A549 (cell line): ENCODE data around the gene ACTG1.

ENCODE experiments used
- CEBPB ChIP-seq, 2 experiments: fragments of >200 bp in 1 of 2; sonication (Bioruptor Twin) in 1 of 2; formaldehyde crosslinking in 1 of 2; IDR thresholded peaks; 2 replicates each; pipeline ENCODE4 v1.6.1; 2012 to 2016
- EP300 ChIP-seq, 2 experiments: fragments of >200 bp; sonication (Bioruptor Twin); formaldehyde crosslinking; IDR thresholded peaks; 2 replicates in 1 of 2; 3 replicates in 1 of 2; pipeline ENCODE4 v1.6.1; 2016 to 2017
- HDAC2 ChIP-seq: fragments of 200-600 bp; sonication (generic); IDR thresholded peaks from 2 replicates; pipeline ENCODE4 v1.6.1; 2016
- HOXB13 ChIP-seq: fragments of 250-450 bp; sonication (Bioruptor Pico); IDR thresholded peaks from 2 replicates; pipeline ENCODE4 v1.5.0; 2020; ENCODE audit warnings: low read depth, mild to moderate bottlenecking, moderate library complexity
- MAZ ChIP-seq: fragments of 150-350 bp; IDR thresholded peaks from 2 replicates; pipeline ENCODE4 v1.6.1; 2014; ENCODE audit warnings: antibody characterized with exemption, low read depth, low read length, borderline replicate concordance
- MYC ChIP-seq: IDR thresholded peaks from 2 replicates; pipeline ENCODE4 v1.6.1; 2012; ENCODE audit warnings: mild to moderate bottlenecking, inconsistent platforms, low read length, improper control_type of control experiment, borderline replicate concordance
- NPAS2 ChIP-seq: fragments of 250-450 bp; sonication (Bioruptor Pico); IDR thresholded peaks from 2 replicates; pipeline ENCODE4 v1.8.0; 2022; ENCODE audit warnings: mild to moderate bottlenecking, moderate library complexity, borderline replicate concordance
- PHF8 ChIP-seq: fragments of 200-600 bp; sonication (generic); IDR thresholded peaks from 2 replicates; pipeline ENCODE4 v1.6.1; 2016; ENCODE audit warnings: low read depth, mild to moderate bottlenecking, antibody characterized with exemption, moderate library complexity, borderline replicate concordance
- POLR2A ChIP-seq: IDR thresholded peaks from 2 replicates; pipeline ENCODE4 v1.6.1; 2012; ENCODE audit warnings: mild to moderate bottlenecking, low read length
- SREBF2 ChIP-seq: fragments of 450-650 bp; IDR thresholded peaks from 2 replicates; pipeline ENCODE4 v1.6.1; 2014; ENCODE audit warnings: mild to moderate bottlenecking, moderate library complexity
- TF ChIP-seq, protein P1 (sequence below): fragments of >200 bp; sonication (Bioruptor Twin); formaldehyde crosslinking; IDR thresholded peaks from 3 replicates; pipeline ENCODE4 v1.5.1; 2016
- TF ChIP-seq, protein P2 (sequence below): fragments of 450-650 bp; IDR thresholded peaks from 2 replicates; pipeline ENCODE4 v1.6.1; 2014; ENCODE audit warnings: antibody characterized with exemption
- TF ChIP-seq, protein P3 (sequence below): IDR thresholded peaks from 2 replicates; pipeline ENCODE4 v1.6.1; 2012

DNA sequence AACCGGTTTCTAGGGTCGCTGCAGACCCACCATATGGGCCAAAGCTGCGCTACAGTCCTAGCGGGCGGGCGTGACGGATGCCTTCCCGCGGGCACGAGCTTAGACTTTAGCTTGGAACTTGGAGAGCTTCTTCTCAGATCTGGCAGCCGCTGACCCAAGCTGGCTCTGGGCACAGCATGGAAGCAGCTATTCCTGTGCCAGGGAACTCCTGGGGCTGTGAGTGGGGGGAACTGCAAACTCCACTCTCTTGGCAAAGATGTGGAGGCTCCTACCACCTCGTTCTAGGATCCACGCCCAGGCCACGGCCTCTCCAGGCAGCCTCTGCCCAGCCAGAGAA lies 30.7 kb upstream of the ACTG1 start:
- TF ChIP-seq, protein P1, sequence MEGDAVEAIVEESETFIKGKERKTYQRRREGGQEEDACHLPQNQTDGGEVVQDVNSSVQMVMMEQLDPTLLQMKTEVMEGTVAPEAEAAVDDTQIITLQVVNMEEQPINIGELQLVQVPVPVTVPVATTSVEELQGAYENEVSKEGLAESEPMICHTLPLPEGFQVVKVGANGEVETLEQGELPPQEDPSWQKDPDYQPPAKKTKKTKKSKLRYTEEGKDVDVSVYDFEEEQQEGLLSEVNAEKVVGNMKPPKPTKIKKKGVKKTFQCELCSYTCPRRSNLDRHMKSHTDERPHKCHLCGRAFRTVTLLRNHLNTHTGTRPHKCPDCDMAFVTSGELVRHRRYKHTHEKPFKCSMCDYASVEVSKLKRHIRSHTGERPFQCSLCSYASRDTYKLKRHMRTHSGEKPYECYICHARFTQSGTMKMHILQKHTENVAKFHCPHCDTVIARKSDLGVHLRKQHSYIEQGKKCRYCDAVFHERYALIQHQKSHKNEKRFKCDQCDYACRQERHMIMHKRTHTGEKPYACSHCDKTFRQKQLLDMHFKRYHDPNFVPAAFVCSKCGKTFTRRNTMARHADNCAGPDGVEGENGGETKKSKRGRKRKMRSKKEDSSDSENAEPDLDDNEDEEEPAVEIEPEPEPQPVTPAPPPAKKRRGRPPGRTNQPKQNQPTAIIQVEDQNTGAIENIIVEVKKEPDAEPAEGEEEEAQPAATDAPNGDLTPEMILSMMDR: no peak
- TF ChIP-seq EP300 (IDR thresholded peaks at IDR 0.05): no peak
- no peak for TF ChIP-seq CEBPB (IDR thresholded peaks at IDR 0.05)
- TF ChIP-seq POLR2A: no peak
- TF ChIP-seq, protein P2, sequence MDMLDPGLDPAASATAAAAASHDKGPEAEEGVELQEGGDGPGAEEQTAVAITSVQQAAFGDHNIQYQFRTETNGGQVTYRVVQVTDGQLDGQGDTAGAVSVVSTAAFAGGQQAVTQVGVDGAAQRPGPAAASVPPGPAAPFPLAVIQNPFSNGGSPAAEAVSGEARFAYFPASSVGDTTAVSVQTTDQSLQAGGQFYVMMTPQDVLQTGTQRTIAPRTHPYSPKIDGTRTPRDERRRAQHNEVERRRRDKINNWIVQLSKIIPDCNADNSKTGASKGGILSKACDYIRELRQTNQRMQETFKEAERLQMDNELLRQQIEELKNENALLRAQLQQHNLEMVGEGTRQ: no peak
- TF ChIP-seq HOXB13: no peak
- TF ChIP-seq MAZ: no peak
- no peak for TF ChIP-seq MYC
- no peak for TF ChIP-seq PHF8
- no peak for TF ChIP-seq NPAS2 (CRISPR knock-in tag)
- no peak for TF ChIP-seq SREBF2
- no peak for TF ChIP-seq HDAC2
- TF ChIP-seq, protein P3, sequence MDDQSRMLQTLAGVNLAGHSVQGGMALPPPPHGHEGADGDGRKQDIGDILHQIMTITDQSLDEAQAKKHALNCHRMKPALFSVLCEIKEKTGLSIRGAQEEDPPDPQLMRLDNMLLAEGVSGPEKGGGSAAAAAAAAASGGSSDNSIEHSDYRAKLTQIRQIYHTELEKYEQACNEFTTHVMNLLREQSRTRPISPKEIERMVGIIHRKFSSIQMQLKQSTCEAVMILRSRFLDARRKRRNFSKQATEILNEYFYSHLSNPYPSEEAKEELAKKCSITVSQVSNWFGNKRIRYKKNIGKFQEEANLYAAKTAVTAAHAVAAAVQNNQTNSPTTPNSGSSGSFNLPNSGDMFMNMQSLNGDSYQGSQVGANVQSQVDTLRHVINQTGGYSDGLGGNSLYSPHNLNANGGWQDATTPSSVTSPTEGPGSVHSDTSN: no peak
